SK-N-SH (cell line): ENCODE results near the gene MAP2K5. TPM values are rescaled to one million over a fixed set of nuclear protein-coding genes. Genes with fewer than 3 reads are reported as not detected.

Source experiments
- CTCF ChIA-PET: fragments of 300-600, 350-600 bp; formaldehyde crosslinking; extraction: SDS; loops from one replicate; lab custom pipeline; 2021; lab: Yijun Ruan, JAX
- POLR2A ChIA-PET: fragments of 350-600 bp; sonication (Branson Sonifier 250); formaldehyde crosslinking; extraction: SDS; loops from one replicate; lab custom pipeline; 2020; ENCODE audit warnings: antibody characterized with exemption, inconsistent platforms; lab: Yijun Ruan, JAX
- DNase-seq: peaks from one replicate; pipeline ENCODE4 v3.0.0; 2012
- H2AFZ ChIP-seq: fragments of 200-600 bp; sonication (generic); 2 replicates; pipeline ENCODE4 v1.8.1; 2016; ENCODE audit warnings: antibody characterized with exemption, mild to moderate bottlenecking, low read depth
- H3F3A ChIP-seq: fragments of 200-600 bp; sonication (generic); replicated peaks from 2 replicates; pipeline ENCODE3; 2016; ENCODE audit warnings: antibody characterized with exemption, mild to moderate bottlenecking; ENCODE audit not compliant: insufficient read depth
- H3K27ac ChIP-seq, 2 experiments: fragments of 200-500 bp in 1 of 2; fragments of 200-600 bp in 1 of 2; sonication (Bioruptor generic) in 1 of 2; sonication (generic), shearing (Covaris generic) in 1 of 2; 2 replicates each; pipeline versions ENCODE4 v1.5.1 to v1.6.1; 2014 to 2016; ENCODE audit warnings: low read depth in 2 of 2, inconsistent platforms in 1 of 2, low read length in 1 of 2, mild to moderate bottlenecking in 1 of 2, mixed read lengths in 1 of 2
- H3K27me3 ChIP-seq: fragments of 200-600 bp; sonication (generic), shearing (Covaris generic); 2 replicates; pipeline ENCODE4 v1.6.1; 2016; ENCODE audit warnings: mixed run types; ENCODE audit not compliant: insufficient read depth
- H3K36me3 ChIP-seq, 2 experiments: fragments of 200-500 bp in 1 of 2; fragments of 200-600 bp in 1 of 2; sonication (Bioruptor generic) in 1 of 2; sonication (generic) in 1 of 2; replicated peaks in 1 of 2; 2 replicates each; pipeline versions ENCODE3 to v1.5.1; 2014 to 2016; ENCODE audit warnings: low read length in 1 of 2, mild to moderate bottlenecking in 1 of 2; ENCODE audit not compliant: insufficient read depth in 2 of 2, control insufficient read depth in 1 of 2
- H3K4me1 ChIP-seq, 2 experiments: fragments of 200-500 bp in 1 of 2; fragments of 200-600 bp in 1 of 2; sonication (Bioruptor generic) in 1 of 2; sonication (generic), shearing (Covaris generic) in 1 of 2; 2 replicates each; pipeline versions ENCODE4 v1.5.1 to v1.6.1; 2014 to 2016; ENCODE audit warnings: low read depth in 1 of 2, low read length in 1 of 2, mixed run types in 1 of 2; ENCODE audit not compliant: insufficient read depth in 2 of 2, control insufficient read depth in 1 of 2
- H3K4me2 ChIP-seq: fragments of 200-600 bp; sonication (generic), shearing (Covaris generic); 2 replicates; pipeline ENCODE4 v1.6.1; 2017; ENCODE audit warnings: mixed run types
- H3K4me3 ChIP-seq, 2 experiments: fragments of 200-500 bp in 1 of 2; fragments of 200-600 bp in 1 of 2; sonication (Bioruptor generic) in 1 of 2; sonication (generic), shearing (Covaris generic) in 1 of 2; 2 replicates each; pipeline versions ENCODE4 v1.5.1 to v1.8.1; 2014 to 2016; ENCODE audit warnings: low read depth in 2 of 2, inconsistent platforms in 1 of 2, low read length in 1 of 2, mild to moderate bottlenecking in 1 of 2, mixed read lengths in 1 of 2, moderate library complexity in 1 of 2
- H3K79me2 ChIP-seq: fragments of 200-600 bp; sonication (generic); 2 replicates; pipeline ENCODE4 v1.8.1; 2017; ENCODE audit warnings: mild to moderate bottlenecking; ENCODE audit not compliant: insufficient read depth
- H3K9ac ChIP-seq: fragments of 200-600 bp; sonication (generic); 2 replicates; pipeline ENCODE4 v1.6.1; 2017; ENCODE audit warnings: mixed run types
- H3K9me2 ChIP-seq: fragments of 200-600 bp; sonication (generic); 2 replicates; pipeline ENCODE4 v1.6.1; 2017; ENCODE audit warnings: mixed run types
- H3K9me3 ChIP-seq: fragments of 200-600 bp; sonication (generic); 2 replicates; pipeline ENCODE4 v1.6.1; 2017; ENCODE audit warnings: mixed run types, mild to moderate bottlenecking, moderate library complexity
- H4K20me1 ChIP-seq: fragments of 200-600 bp; sonication (generic); 2 replicates; pipeline ENCODE4 v1.6.1; 2017; ENCODE audit warnings: mild to moderate bottlenecking, mixed run types; ENCODE audit not compliant: insufficient read depth
- CHD2 ChIP-seq: fragments of 150-350 bp; IDR thresholded peaks from 2 replicates; pipeline ENCODE4 v1.6.1; 2018; ENCODE audit warnings: low read length; ENCODE audit not compliant: partially characterized antibody
- EZH2phosphoT487 ChIP-seq: fragments of 200-600 bp; sonication (generic); IDR thresholded peaks from 2 replicates; pipeline ENCODE4 v1.6.1; 2017; ENCODE audit warnings: low read depth, mixed run types, mild to moderate bottlenecking, antibody characterized with exemption, moderate library complexity, borderline replicate concordance
- FOSL2 ChIP-seq: IDR thresholded peaks from 2 replicates; pipeline ENCODE4 v1.4.0; 2012; ENCODE audit warnings: low read depth, mild to moderate bottlenecking, moderate library complexity, borderline replicate concordance
- FOXJ3 ChIP-seq: sonication (generic); formaldehyde crosslinking; IDR thresholded peaks from 2 replicates; pipeline ENCODE4 v1.5.1; 2020; ENCODE audit warnings: mild to moderate bottlenecking, missing genetic modification reagents
- GATA2 ChIP-seq: sonication (generic); formaldehyde crosslinking; IDR thresholded peaks from 2 replicates; pipeline ENCODE4 v1.5.0; 2020; ENCODE audit warnings: mild to moderate bottlenecking, missing genetic modification reagents
- MEF2A ChIP-seq: IDR thresholded peaks from 2 replicates; pipeline ENCODE4 v1.4.0; 2012; ENCODE audit warnings: low read depth, borderline replicate concordance
- MXI1 ChIP-seq: IDR thresholded peaks from 2 replicates; pipeline ENCODE4 v1.6.1; 2012; ENCODE audit warnings: mild to moderate bottlenecking, low read depth, low read length, improper control_type of control experiment
- NFIC ChIP-seq: IDR thresholded peaks from 2 replicates; pipeline ENCODE4 v1.4.0; 2012; ENCODE audit warnings: borderline replicate concordance
- RCOR1 ChIP-seq: fragments of 150-350 bp; IDR thresholded peaks from 2 replicates; pipeline ENCODE4 v1.6.1; 2017; ENCODE audit warnings: antibody characterized with exemption, low read length
- RFX5 ChIP-seq: IDR thresholded peaks from 2 replicates; pipeline ENCODE4 v1.6.1; 2012; ENCODE audit warnings: mild to moderate bottlenecking, improper control_type of control experiment, low read length
- SIN3A ChIP-seq: IDR thresholded peaks from 2 replicates; pipeline ENCODE4 v1.6.1; 2012; ENCODE audit warnings: low read depth, mild to moderate bottlenecking, low read length, moderate library complexity, borderline replicate concordance
- SMC3 ChIP-seq: IDR thresholded peaks from 2 replicates; pipeline ENCODE4 v1.6.1; 2012; ENCODE audit warnings: low read depth, low read length, improper control_type of control experiment
- TEAD4 ChIP-seq: IDR thresholded peaks from 2 replicates; pipeline ENCODE4 v1.4.0; 2012; ENCODE audit warnings: mild to moderate bottlenecking, borderline replicate concordance; ENCODE audit not compliant: insufficient read depth
- YY1 ChIP-seq: IDR thresholded peaks from 2 replicates; pipeline ENCODE4 v1.4.0; 2012; ENCODE audit warnings: low read depth, mild to moderate bottlenecking
- WGBS: methylation state at CpG from one replicate; pipeline ENCODE4 v1.1.6; 2017; ENCODE audit warnings: low lambda C conversion rate; 5-methylcytosine and 5-hydroxymethylcytosine counted together
- polyA plus RNA-seq, 3 experiments: library from polyadenylated mRNA; depleted of rRNA; stranded (reverse); fragments of >200 nt; gene quantifications; 2 replicates each; pipeline ENCODE4 v1.2.3, GENCODE V29; 2012
- TF ChIP-seq, protein P1 (sequence below): fragments of 150-350 bp; IDR thresholded peaks from 2 replicates; pipeline ENCODE4 v1.6.1; 2016; ENCODE audit warnings: mild to moderate bottlenecking, low read depth, low read length
- TF ChIP-seq, protein P2 (sequence below): IDR thresholded peaks from 2 replicates; pipeline ENCODE4 v1.4.0; 2012; ENCODE audit warnings: low read depth, borderline replicate concordance
- TF ChIP-seq, protein P3 (sequence below): fragments of 200-600 bp; sonication (generic); IDR thresholded peaks from 2 replicates; pipeline ENCODE4 v1.6.1; 2017; ENCODE audit warnings: antibody characterized with exemption, mild to moderate bottlenecking, moderate library complexity

Gene MAP2K5
- polyA plus RNA-seq, 1 of the 3 experiments (the other 2 are of a cell fraction) = 6.2 TPM

DNA sequence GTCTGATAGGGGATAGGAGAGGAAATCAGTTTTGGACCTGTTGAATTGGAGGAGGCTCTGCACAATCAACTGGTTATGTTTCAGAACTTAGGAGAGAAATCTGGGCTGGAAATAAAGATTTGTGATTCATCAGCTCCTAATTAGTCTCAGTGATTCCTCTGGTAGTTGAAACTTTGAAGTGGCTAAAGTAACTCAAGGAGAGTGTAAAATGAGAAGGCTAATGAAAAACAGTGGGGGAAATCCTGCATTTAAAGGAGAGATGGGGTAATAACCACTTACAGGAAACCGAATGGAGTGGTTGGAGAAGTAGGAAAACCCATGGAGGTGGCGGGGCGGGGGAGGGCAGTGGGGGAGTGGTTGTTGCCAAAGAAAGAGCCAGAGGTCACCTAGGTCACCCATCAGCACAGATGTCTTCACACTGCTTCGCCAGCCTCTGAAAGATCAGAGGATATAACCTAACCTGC is 32.6 kb downstream of the MAP2K5 start:
- no peaks in the 10 kb centered on the region for H3K79me2 ChIP-seq
- H3K4me2 ChIP-seq = no peak overlapping the region
- 87% methylated on average over 4 of the region's 4 CpGs for WGBS
- ChIA-PET CTCF (no interaction called here), POLR2A (no interaction called here)
- H3K9me2 ChIP-seq = no peaks in the 10 kb centered on the region
- no peak overlapping the region for H3K27ac ChIP-seq
- DNase-seq = no peak
- TF ChIP-seq MEF2A = no peak
- TF ChIP-seq TEAD4 = no peak
- no peak for TF ChIP-seq NFIC
- TF ChIP-seq, protein P1, sequence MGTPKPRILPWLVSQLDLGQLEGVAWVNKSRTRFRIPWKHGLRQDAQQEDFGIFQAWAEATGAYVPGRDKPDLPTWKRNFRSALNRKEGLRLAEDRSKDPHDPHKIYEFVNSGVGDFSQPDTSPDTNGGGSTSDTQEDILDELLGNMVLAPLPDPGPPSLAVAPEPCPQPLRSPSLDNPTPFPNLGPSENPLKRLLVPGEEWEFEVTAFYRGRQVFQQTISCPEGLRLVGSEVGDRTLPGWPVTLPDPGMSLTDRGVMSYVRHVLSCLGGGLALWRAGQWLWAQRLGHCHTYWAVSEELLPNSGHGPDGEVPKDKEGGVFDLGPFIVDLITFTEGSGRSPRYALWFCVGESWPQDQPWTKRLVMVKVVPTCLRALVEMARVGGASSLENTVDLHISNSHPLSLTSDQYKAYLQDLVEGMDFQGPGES = no peak
- TF ChIP-seq RFX5 = no peak
- no peak for TF ChIP-seq MXI1
- no peak for TF ChIP-seq SIN3A
- no peak for TF ChIP-seq YY1
- TF ChIP-seq, protein P2, sequence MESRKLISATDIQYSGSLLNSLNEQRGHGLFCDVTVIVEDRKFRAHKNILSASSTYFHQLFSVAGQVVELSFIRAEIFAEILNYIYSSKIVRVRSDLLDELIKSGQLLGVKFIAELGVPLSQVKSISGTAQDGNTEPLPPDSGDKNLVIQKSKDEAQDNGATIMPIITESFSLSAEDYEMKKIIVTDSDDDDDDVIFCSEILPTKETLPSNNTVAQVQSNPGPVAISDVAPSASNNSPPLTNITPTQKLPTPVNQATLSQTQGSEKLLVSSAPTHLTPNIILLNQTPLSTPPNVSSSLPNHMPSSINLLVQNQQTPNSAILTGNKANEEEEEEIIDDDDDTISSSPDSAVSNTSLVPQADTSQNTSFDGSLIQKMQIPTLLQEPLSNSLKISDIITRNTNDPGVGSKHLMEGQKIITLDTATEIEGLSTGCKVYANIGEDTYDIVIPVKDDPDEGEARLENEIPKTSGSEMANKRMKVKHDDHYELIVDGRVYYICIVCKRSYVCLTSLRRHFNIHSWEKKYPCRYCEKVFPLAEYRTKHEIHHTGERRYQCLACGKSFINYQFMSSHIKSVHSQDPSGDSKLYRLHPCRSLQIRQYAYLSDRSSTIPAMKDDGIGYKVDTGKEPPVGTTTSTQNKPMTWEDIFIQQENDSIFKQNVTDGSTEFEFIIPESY = no peak
- TF ChIP-seq SMC3 = no peak
- peaks cover 4% of the 10 kb centered on the region for H3F3A ChIP-seq
- H3K9ac ChIP-seq = no peak overlapping the region
- no peaks in the 10 kb centered on the region; a peak in 2 of 4 replicates for H3K4me1 ChIP-seq
- peaks cover 0 to 2% of the 10 kb centered on the region in 2 experiments for H3K36me3 ChIP-seq
- H2AFZ ChIP-seq = no peak overlapping the region
- H3K4me3 ChIP-seq = no peak overlapping the region
- H3K9me3 ChIP-seq = no peaks in the 10 kb centered on the region
- H4K20me1 ChIP-seq = no peaks in the 10 kb centered on the region
- H3K27me3 ChIP-seq = no peaks in the 10 kb centered on the region

DNA sequence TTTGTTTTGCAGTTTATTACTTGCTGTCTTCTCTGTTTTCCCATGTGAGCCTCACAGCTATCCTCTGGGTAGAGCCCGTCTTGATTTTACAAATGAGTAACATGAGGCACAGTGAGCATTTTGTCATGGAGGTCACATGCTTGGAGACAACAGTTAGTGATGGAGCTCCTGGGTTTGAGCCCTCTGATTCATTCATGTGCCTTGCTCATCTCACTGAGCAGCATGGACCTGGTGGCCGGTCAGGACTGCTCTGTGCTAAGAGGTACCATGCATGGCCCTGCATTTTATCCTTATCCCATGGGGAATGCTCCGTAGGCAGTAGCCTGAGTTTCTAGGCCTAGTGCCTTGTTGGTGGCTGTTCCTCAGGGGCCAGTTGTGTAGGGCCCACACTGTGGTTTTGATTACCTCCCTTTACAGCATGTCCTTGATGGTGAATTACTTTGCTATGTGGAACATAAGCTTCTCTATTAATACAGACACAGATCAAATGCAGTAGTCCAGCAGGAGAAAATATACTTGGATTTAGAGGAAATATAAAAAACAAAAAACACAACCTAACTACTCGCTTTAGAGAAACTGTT is 35.6 kb downstream of the MAP2K5 start:
- DNase-seq = no peak
- Histone ChIP-seq H3K9ac (no peak overlapping the region), H3F3A (peaks cover 4% of the 10 kb centered on the region), H4K20me1 (no peaks in the 10 kb centered on the region), H3K27ac (no peak overlapping the region), H2AFZ (no peak overlapping the region), H3K79me2 (no peaks in the 10 kb centered on the region), H3K27me3 (no peaks in the 10 kb centered on the region), H3K9me2 (no peaks in the 10 kb centered on the region), H3K4me2 (no peak overlapping the region), H3K4me1 (no peaks in the 10 kb centered on the region; a peak in 1 of 4 replicates), H3K4me3 (no peak overlapping the region), H3K36me3 (peaks cover 2 to 7% of the 10 kb centered on the region in 2 experiments), H3K9me3 (no peaks in the 10 kb centered on the region)
- WGBS = 98% methylated on average over 4 of the region's 4 CpGs
- CTCF ChIA-PET = no interaction called here
- POLR2A ChIA-PET = no interaction called here
- TF ChIP-seq GATA2 (CRISPR knock-in tag) (no peak), FOXJ3 (CRISPR knock-in tag) (no peak), FOSL2 (no peak), RCOR1 (no peak), RFX5 (no peak), EZH2phosphoT487 (no peak), SIN3A (no peak), MEF2A (no peak), NFIC (no peak), CHD2 (no peak)
- TF ChIP-seq, protein P2 = no peak
- TF ChIP-seq, protein P3, sequence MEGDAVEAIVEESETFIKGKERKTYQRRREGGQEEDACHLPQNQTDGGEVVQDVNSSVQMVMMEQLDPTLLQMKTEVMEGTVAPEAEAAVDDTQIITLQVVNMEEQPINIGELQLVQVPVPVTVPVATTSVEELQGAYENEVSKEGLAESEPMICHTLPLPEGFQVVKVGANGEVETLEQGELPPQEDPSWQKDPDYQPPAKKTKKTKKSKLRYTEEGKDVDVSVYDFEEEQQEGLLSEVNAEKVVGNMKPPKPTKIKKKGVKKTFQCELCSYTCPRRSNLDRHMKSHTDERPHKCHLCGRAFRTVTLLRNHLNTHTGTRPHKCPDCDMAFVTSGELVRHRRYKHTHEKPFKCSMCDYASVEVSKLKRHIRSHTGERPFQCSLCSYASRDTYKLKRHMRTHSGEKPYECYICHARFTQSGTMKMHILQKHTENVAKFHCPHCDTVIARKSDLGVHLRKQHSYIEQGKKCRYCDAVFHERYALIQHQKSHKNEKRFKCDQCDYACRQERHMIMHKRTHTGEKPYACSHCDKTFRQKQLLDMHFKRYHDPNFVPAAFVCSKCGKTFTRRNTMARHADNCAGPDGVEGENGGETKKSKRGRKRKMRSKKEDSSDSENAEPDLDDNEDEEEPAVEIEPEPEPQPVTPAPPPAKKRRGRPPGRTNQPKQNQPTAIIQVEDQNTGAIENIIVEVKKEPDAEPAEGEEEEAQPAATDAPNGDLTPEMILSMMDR = no peak
- TF ChIP-seq, protein P1 = no peak
